Thyroid gland (tissue), 4 donors: ENCODE results near the gene CDC42SE1.

Source experiments
- CTCF ChIP-seq, 6 experiments: fragments of 200-600 bp in 3 of 6; fragments of 450-650 bp in 3 of 6; sonication (generic) in 3 of 6; IDR thresholded peaks; one replicate each; pipeline ENCODE4 v1.5.1; 2016 to 2019; ENCODE audit warnings: antibody characterized with exemption in 6 of 6, mild to moderate bottlenecking in 2 of 6, inconsistent platforms in 1 of 6, moderate library complexity in 1 of 6
- POLR2A ChIP-seq, 2 donors: fragments of 450-650 bp; IDR thresholded peaks; one replicate each; pipeline ENCODE4 v1.6.1; 2017; ENCODE audit warnings: antibody characterized with exemption in 2 of 2, mild to moderate bottlenecking in 2 of 2, moderate library complexity in 1 of 2

GRCh38 chr1:151036356-151036755 is 23.1 kb downstream of the CDC42SE1 start, which contains the start of gene BNIPL:
- TF ChIP-seq CTCF (IDR thresholded peaks at IDR 0.05) (no peak), POLR2A (IDR thresholded peaks at IDR 0.05) (peak in 1 of 2 donors; percentile 10)
